Pericardium fibroblast (primary cell): ENCODE results near the gene SMG9. TPM values are rescaled to one million over a fixed set of nuclear protein-coding genes. Genes with fewer than 3 reads are reported as not detected.

Source experiments
- total RNA-seq: library from RNA; depleted of rRNA; stranded (reverse); fragments of >200 nt; gene quantifications from 2 replicates; pipeline ENCODE4 v1.2.3, GENCODE V29; 2015

Gene SMG9, protein sequence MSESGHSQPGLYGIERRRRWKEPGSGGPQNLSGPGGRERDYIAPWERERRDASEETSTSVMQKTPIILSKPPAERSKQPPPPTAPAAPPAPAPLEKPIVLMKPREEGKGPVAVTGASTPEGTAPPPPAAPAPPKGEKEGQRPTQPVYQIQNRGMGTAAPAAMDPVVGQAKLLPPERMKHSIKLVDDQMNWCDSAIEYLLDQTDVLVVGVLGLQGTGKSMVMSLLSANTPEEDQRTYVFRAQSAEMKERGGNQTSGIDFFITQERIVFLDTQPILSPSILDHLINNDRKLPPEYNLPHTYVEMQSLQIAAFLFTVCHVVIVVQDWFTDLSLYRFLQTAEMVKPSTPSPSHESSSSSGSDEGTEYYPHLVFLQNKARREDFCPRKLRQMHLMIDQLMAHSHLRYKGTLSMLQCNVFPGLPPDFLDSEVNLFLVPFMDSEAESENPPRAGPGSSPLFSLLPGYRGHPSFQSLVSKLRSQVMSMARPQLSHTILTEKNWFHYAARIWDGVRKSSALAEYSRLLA
- 9.4 and 12.8 TPM in 2 replicates for total RNA-seq

DNA sequence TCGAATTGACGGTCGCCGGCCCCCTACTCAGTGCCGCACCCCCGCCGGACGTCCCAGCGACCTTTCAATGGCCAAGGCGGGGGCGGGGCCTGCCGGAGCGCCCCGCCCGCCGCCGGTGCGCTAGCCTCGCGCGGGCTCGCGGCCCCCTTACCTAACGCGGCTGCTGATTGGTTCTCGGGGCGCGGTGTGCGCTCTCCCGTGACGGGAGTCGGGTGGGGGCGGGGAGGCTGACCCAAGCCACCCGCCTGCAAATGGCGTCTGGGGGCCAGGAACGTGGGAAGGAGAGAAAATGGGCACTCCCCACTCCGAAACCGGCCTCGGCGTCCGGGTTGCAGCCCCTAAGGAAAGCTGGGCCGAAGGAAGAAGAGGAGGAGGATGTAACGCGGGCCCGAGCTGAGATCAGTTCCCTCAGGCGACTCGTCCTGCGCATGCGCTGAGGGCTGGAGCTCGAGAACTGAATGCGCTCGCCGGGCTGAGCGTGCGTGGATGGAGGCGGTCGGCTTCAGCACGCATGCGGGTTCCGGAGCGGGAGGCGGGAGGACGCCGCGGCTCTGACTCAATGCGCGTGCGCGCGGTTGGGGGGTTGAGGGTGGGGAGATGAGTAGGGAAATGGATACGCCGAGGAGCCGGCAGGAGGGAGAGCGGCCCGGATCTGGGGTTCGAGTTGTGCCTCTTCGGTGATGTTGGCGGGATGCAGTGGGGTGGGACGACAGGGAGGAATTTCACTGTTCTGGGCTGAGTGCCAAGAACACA lies at the start of gene SMG9:
SMG9 (minus strand) TSS at position 460 of the 753 bp plus-strand sequence. CDS start 4,221 bp downstream, outside the sequence.

DNA sequence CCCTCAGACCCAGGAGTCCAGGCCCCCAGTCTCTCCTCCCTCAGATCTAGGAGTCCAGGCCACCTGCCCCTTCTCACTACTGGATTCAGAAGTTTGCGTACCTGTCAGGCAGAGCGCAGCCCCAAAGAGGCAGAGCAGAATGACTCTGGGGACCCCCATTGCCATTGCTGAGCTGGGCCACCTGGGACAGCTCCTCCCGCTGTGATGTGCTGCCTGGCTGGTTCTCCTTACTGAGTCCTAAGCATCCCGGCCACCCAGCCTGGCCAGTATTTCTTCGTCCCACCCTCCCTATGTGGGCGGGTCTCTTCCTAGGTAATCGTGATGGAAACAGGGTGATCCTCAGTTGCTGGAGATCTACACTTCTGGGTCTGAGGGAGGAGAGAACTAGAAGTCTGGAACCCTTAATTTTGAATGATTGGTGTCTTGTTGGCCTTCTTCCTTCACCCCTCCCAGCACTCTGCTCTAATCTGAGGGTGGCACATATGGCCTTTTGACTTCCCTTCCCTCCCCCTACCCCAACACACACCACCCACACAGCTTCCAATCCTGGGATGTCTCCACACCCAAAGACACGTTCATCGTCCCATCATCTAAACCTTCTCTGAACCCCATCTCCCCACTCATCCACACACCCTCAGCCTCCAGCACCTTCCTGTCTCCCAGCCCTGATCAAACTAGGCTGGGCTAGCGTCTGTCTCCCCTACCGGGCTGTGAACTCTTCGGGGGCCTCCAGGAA lies 47.6 kb upstream of the SMG9 start, which contains the start of gene LYPD5:
LYPD5 (minus strand) TSS at position 232 of the 736 bp plus-strand sequence; CDS start at position 165, 67 bp downstream.

DNA sequence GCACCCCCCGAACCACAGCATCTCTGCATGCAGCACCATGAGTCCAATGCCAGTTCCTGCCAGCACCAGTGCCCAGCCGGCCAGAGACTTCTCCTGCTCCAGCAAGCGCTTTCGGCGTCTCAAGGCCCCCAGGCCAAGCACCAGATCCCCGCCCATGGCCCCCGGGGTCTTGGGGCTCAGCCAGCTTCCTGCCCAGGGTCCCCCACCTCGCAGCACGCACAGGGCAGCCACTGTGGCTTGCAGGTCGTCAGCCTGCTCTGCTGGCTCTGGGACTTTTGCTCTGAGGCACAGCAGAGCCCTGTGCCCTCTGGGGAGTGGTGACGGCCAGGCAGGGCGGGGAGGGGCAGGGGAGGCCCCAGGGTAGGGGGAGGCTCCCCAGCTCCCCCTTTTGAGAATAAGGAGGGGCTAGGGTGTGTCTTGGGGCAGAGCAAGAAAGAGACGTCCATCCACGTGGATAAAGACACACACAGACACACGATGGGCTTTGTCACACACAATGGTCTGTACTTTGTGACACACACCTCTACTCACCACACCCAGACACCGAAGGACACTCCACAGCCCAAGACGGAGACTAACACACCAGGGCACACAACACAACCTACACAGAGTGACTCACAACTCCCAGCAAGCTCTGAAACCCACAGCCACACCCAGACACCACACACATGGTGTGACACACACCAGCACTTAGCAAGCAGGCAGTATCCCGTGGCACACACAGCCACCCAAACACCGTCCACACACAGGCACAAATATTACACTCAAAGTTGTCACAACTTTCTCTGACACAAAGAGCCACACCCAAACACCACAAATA lies 26.2 kb upstream of the SMG9 start, which contains the start of gene KCNN4:
KCNN4 (minus strand) TSS at position 268 of the 820 bp plus-strand sequence; CDS start at position 156, 112 bp downstream.

DNA sequence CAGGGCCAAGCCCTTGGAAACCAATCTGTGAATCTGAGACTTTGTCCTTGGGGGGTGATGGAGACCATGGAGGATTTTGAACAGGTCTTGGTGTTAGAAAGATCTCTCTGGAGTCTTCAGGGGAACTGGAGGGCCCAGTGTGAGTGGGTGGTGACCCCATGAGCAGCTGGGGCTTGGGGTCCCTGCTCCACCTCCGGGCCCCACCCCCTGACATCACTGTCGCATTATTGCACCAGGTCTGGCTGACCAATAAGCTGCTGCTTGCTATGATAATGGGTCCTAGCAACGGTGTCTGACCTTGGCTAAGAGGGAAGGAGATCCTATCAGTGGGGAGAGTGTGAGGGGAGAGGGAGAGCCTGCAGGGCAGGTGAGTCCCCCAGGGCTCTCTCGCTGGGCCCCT lies 39.0 kb downstream of the SMG9 start, which contains the start of gene IRGC:
IRGC (plus strand) TSS at position 301 of the 400 bp plus-strand sequence. CDS start 2,483 bp downstream, outside the sequence.

Other genes starting within 250 kb of the SMG9 start
- gene ETHE1, start 227.8 kb downstream of the SMG9 start, total RNA-seq = 60.9 and 78.2 TPM in 2 replicates
- gene ZNF575, start 221.8 kb downstream of the SMG9 start, total RNA-seq = 0.43 and 0.58 TPM in 2 replicates
- gene XRCC1, start 179.4 kb downstream of the SMG9 start, total RNA-seq = 17.9 and 20.3 TPM in 2 replicates
- gene PINLYP, start 179.2 kb downstream of the SMG9 start, total RNA-seq = 0.58 and 1.8 TPM in 2 replicates
- gene IRGQ, start 158.8 kb downstream of the SMG9 start, total RNA-seq = 8.7 and 21.2 TPM in 2 replicates
- gene ZNF576, start 158.4 kb downstream of the SMG9 start, total RNA-seq = 7.9 and 8.8 TPM in 2 replicates
- 0.17 TPM in 1 of 2 replicates, not detected in the other for gene SRRM5, start 142.9 kb downstream of the SMG9 start, total RNA-seq
- 43.9 and 60.2 TPM in 2 replicates for gene ZNF428, start 135.3 kb downstream of the SMG9 start, total RNA-seq
- gene CADM4, start 115.1 kb downstream of the SMG9 start, total RNA-seq = 0.70 and 2.6 TPM in 2 replicates
- gene PLAUR, start 84.8 kb downstream of the SMG9 start, total RNA-seq = 42.1 and 58.0 TPM in 2 replicates
- gene IRGC, start 38.9 kb downstream of the SMG9 start, total RNA-seq = not detected in 2 replicates
- not detected in 2 replicates for gene KCNN4, start 26.0 kb upstream of the SMG9 start, total RNA-seq
- 0.82 and 0.94 TPM in 2 replicates for gene LYPD5, start 47.5 kb upstream of the SMG9 start, total RNA-seq
- 2.7 and 3.7 TPM in 2 replicates for gene ZNF283, start 72.4 kb upstream of the SMG9 start, total RNA-seq
- gene ZNF404, start 129.0 kb upstream of the SMG9 start, total RNA-seq = 2.6 and 3.3 TPM in 2 replicates
- 5.4 and 7.7 TPM in 2 replicates for gene ZNF45, start 180.3 kb upstream of the SMG9 start, total RNA-seq
- gene ZNF221, start 196.3 kb upstream of the SMG9 start, total RNA-seq = 4.3 and 6.3 TPM in 2 replicates
- 5.0 and 6.3 TPM in 2 replicates for gene ZNF155, start 229.2 kb upstream of the SMG9 start, total RNA-seq
- 3.7 and 4.0 TPM in 2 replicates for gene ZNF230, start 248.0 kb upstream of the SMG9 start, total RNA-seq